ENCODE results near the gene NOS3.
A peak's percentile ranks its signal among the peaks of the same experiment; 100 is the strongest.

Gene NOS3

DNA sequence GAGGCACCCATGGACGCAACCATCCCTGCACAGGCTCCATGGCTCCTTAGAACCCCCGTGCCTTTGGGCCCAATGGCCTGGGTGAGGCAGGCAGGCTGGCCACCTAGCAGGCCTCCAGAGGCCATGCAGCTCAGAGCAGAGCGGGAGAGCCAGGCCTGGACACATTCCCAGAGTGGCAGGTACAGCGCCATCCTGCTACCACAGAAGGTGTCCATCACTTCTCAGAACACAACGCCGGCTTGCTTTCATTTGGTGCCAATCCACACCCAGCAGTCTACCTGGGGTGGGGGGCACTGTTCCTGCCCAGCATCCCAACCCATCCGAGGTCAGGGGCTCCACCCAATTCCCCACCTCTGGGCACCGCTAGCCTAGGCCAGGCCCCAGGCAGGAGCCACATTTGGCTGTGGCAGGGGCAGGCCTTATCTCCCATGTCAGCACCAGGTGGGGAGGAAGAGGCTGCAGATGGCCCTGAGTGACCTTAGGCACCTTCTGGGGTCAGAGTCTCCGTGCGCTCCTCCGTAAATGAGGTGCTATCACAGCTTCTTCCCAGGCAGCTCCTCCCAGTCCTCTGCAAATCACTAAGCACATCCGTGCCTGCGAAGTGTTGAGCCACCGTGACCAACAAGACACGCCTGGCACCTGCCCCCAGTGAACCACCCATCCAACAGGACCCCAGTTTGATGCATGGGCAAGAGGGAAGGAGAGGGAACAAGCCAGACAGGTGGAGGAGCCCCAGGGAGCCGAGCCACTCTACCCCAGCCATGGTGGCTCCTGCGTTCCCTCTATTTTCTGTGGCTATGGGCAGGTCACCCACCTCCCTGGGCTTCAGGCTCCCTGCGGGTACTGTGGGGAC is 26.9 kb upstream of the NOS3 start:
- TF ChIP-seq SIN3A (IDR thresholded peaks at IDR 0.05; ENCODE audit: borderline replicate concordance, insufficient read depth, low read length), result no peak
- TF ChIP-seq REST (IDR thresholded peaks at IDR 0.05; ENCODE audit: insufficient read depth in 1 of 2, low read depth in 2 of 2, low read length in 2 of 2), result no peak
- no peak for TF ChIP-seq POLR2AphosphoS5 (IDR thresholded peaks at IDR 0.05; ENCODE audit: low read depth, low read length)
- no peak for TF ChIP-seq FOXP2 (optimal IDR thresholded peaks at IDR 0.05; ENCODE audit: borderline replicate concordance, extremely low read depth, extremely low read length, insufficient read depth)
- no peak for TF ChIP-seq TAF1 (IDR thresholded peaks at IDR 0.05; ENCODE audit: borderline replicate concordance, insufficient read depth, low read length)

GRCh38 chr7:150964593-150965111 is 26.2 kb upstream of the NOS3 start:
- TF ChIP-seq FOXP2 (optimal IDR thresholded peaks at IDR 0.05; ENCODE audit: borderline replicate concordance, extremely low read depth, extremely low read length, insufficient read depth), result peak; percentile 25
- TF ChIP-seq REST (IDR thresholded peaks at IDR 0.05; ENCODE audit: insufficient read depth in 1 of 2, low read depth in 2 of 2, low read length in 2 of 2), result no peak

DNA sequence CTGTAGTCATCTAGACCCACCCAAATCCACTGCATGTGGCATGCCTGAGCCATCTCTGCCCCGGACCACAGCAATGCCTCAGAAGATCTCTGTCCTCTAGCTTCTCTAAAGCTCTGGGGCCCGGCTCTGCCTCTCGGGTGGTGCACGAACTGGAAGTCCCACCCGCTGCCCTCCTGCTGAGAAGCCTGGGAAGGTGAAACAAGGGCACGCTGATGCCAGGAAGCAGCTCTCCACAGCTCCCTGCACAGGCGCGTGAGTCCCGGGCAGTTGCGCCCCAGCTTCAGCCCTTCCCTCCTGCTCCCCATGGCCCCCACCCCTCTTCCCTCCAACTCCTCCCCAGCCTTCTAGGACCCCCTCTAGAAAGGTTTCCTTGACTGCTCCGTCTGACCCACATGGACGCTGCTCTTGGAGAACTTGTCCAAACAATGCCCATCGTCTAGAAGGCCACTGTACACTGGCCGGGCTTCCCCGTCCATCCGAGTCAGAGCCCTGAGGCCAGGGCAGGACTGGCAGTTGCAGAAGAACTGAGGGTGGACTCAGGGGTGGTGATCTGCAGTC is 25.5 kb upstream of the NOS3 start:
- TF ChIP-seq REST (IDR thresholded peaks at IDR 0.05; ENCODE audit: insufficient read depth in 1 of 2, low read depth in 2 of 2, low read length in 2 of 2) (no peak), FOXP2 (optimal IDR thresholded peaks at IDR 0.05; ENCODE audit: borderline replicate concordance, extremely low read depth, extremely low read length, insufficient read depth) (no peak), SIN3A (IDR thresholded peaks at IDR 0.05; ENCODE audit: borderline replicate concordance, insufficient read depth, low read length) (no peak), POLR2AphosphoS5 (IDR thresholded peaks at IDR 0.05; ENCODE audit: low read depth, low read length) (no peak), TAF1 (IDR thresholded peaks at IDR 0.05; ENCODE audit: borderline replicate concordance, insufficient read depth, low read length) (no peak)

- TF ChIP-seq FOXP2 (optimal IDR thresholded peaks at IDR 0.05; ENCODE audit: borderline replicate concordance, extremely low read depth, extremely low read length, insufficient read depth), result no peak
- TF ChIP-seq REST (IDR thresholded peaks at IDR 0.05; ENCODE audit: insufficient read depth in 1 of 2, low read depth in 2 of 2, low read length in 2 of 2), result no peak
- TF ChIP-seq SIN3A (IDR thresholded peaks at IDR 0.05; ENCODE audit: borderline replicate concordance, insufficient read depth, low read length), result no peak
- no peak for TF ChIP-seq POLR2AphosphoS5 (IDR thresholded peaks at IDR 0.05; ENCODE audit: low read depth, low read length)
- no peak for TF ChIP-seq TAF1 (IDR thresholded peaks at IDR 0.05; ENCODE audit: borderline replicate concordance, insufficient read depth, low read length)
Measured at GRCh38 chr7:150966002-150966401, 24.8 kb upstream of the NOS3 start.

Data from PFSK-1 (cell line).